Measurements from ENCODE around the gene CPPED1. TPM values are rescaled to one million over a fixed set of nuclear protein-coding genes. Genes with fewer than 3 reads are reported as not detected.

Gene CPPED1
- total RNA-seq, 1 donor from 2014 or later, result 7.7 TPM

DNA sequence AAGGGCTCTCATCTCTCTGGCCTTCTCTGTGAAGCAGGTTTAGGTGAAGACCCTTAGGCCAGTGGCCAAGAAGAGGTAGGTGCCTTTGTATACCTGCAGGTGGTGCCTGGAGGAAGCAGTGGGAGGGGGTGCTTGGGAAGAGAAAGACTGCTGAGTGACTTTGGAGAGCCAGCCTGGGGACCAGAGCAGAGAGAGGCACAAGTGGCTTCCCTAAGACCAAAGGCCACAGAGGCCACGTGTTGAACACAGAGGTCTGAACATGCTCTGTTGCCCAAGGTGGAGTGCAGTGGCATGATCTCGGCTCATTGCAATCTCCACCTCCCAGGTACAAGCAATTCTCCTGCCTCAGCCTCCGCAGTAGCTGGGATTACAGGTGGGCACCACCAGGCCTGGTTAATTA lies 103.5 kb downstream of the CPPED1 start:
- Mint-ChIP-seq H3K36me3 (peaks cover 5% of the 10 kb centered on the region), H3K27me3 (ENCODE audit: low read depth) (no peaks in the 10 kb centered on the region), H3K27ac (no peak overlapping the region), H3K4me3 (no peak overlapping the region), H3K4me1 (no peaks in the 10 kb centered on the region), H3K9me3 (peaks cover 6% of the 10 kb centered on the region)
- no peak for DNase-seq (ENCODE audit: low spot score in 2 of 2, unreplicated experiment in 2 of 2)
- no peak for TF ChIP-seq CTCF (IDR thresholded peaks at IDR 0.05; ENCODE audit: unreplicated experiment)

DNA sequence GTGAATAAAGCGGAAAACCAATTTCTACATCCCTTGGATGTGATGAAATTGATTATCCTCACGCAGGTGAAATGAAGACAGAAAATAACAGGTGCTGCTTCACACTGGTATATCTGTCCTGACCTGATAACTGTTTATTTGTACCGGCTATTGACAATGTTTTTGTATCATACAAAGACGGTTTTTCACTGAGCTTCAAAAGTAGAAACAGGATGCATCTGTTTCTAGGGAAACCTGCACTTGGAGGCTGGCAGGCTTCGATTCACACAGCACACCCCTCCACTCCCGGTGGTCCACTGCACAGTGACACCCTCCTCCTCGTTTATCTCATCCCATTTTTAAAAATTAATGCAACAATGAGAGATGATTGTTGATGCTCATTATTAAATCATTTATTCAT lies 104.5 kb downstream of the CPPED1 start:
- Mint-ChIP-seq H3K4me3 (no peak overlapping the region), H3K27ac (no peak overlapping the region), H3K27me3 (ENCODE audit: low read depth) (no peaks in the 10 kb centered on the region), H3K9me3 (peaks cover 6% of the 10 kb centered on the region), H3K4me1 (no peaks in the 10 kb centered on the region), H3K36me3 (peaks cover 4% of the 10 kb centered on the region)
- TF ChIP-seq CTCF (IDR thresholded peaks at IDR 0.05; ENCODE audit: unreplicated experiment), result no peak
- no peak for DNase-seq (ENCODE audit: low spot score in 2 of 2, unreplicated experiment in 2 of 2)

DNA sequence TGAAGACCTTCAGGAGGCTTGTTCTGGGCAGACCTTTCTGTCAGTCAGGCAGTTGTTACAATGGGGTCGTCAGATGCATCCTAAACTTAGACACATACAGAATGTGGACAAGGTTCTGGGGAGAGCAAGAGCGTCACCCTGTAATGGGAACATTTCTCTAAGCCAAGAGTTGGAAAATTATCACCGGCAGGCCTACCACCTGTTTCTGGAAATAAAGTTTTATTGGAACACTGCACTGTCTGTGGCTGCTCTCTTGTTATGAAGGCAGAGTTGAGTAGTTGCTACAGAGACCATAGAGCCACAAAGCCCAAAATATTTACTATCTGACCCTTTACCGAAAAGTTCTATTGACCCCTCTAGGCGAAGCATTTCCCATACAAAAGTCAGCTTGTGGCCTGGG lies 106.2 kb downstream of the CPPED1 start:
- TF ChIP-seq CTCF (IDR thresholded peaks at IDR 0.05; ENCODE audit: unreplicated experiment), result no peak
- DNase-seq (ENCODE audit: low spot score in 2 of 2, unreplicated experiment in 2 of 2), result no peak
- Mint-ChIP-seq H3K9me3 (peaks cover 6% of the 10 kb centered on the region), H3K4me3 (no peak overlapping the region), H3K27me3 (ENCODE audit: low read depth) (no peaks in the 10 kb centered on the region), H3K36me3 (peaks cover 4% of the 10 kb centered on the region), H3K27ac (no peak overlapping the region), H3K4me1 (no peaks in the 10 kb centered on the region)

DNA sequence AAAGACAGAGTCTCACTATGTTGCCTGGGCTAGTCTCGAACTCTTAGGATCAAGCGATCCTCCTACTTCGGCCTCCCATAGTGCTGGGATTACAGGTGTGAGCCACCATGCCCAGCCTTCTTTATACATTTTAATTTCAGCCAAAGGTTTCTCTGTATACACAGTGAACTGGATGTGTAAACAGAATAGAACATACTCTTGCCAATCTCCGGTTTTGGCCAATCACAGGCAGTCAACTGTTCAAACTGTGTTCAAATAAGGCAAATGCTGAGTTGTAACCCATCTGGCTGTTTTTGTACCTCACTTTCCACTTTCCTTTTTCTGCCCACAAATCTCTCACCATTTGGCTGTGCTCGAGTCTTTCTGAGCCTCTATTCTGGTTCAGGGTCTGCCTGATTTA lies 108.2 kb downstream of the CPPED1 start:
- TF ChIP-seq CTCF (IDR thresholded peaks at IDR 0.05; ENCODE audit: unreplicated experiment), result no peak
- Mint-ChIP-seq H3K36me3 (peaks cover 4% of the 10 kb centered on the region), H3K27ac (no peak overlapping the region), H3K4me1 (no peaks in the 10 kb centered on the region), H3K27me3 (ENCODE audit: low read depth) (no peaks in the 10 kb centered on the region), H3K9me3 (peaks cover 6% of the 10 kb centered on the region), H3K4me3 (no peak overlapping the region)
- DNase-seq (ENCODE audit: low spot score in 2 of 2, unreplicated experiment in 2 of 2), result no peak

DNA sequence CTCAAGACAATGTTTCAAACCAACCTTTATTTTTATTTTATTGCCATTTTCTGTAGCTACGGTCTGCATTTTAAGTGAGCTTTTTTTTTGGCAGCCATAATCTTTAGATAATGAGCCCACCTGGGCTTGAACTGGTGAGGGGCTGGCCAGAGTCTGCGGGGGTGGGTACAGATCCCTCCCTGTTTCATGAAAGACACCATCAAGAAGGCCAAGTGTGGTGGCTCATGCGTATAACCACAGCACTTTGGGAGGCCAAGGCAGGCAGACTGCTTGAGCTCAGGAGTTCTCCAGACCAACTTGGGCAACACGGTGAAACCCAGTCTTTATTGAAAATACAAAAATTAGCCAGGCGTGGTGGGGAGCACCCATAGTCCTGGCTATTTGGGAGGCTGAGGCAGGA lies 113.7 kb downstream of the CPPED1 start:
- no peaks in the 10 kb centered on the region for H3K27me3 Mint-ChIP-seq (ENCODE audit: low read depth)
- H3K4me3 Mint-ChIP-seq, result no peak overlapping the region
- no peak overlapping the region for H3K27ac Mint-ChIP-seq
- peaks cover 4% of the 10 kb centered on the region for H3K9me3 Mint-ChIP-seq
- no peak for DNase-seq (ENCODE audit: low spot score in 2 of 2, unreplicated experiment in 2 of 2)
- no peak for TF ChIP-seq CTCF (IDR thresholded peaks at IDR 0.05; ENCODE audit: unreplicated experiment)
- H3K4me1 Mint-ChIP-seq, result no peaks in the 10 kb centered on the region
- no peaks in the 10 kb centered on the region for H3K36me3 Mint-ChIP-seq

Data from mesothelial cell of epicardium (in vitro differentiated cells).